GM21717 (cell line): ENCODE measurements around the gene NDUFA8.

ENCODE experiments used
- ATAC-seq: cut with Tn5 transposase; IDR thresholded peaks from one replicate; pipeline ENCODE4 v1.9.1; 2021; ENCODE audit warnings: mild to moderate bottlenecking, moderate library complexity; ENCODE audit not compliant: unreplicated experiment

The NDUFA8 gene

GRCh38 chr9:122159026-122159924 is at the start of gene NDUFA8, which contains the start of gene MORN5:
NDUFA8 (minus strand) TSS chr9:122159779; CDS start chr9:122159677, 102 bp downstream.
MORN5 (plus strand) TSS chr9:122159908; CDS start chr9:122159973, 65 bp downstream.
- peak; percentile 90 for ATAC-seq

GRCh38 chr9:122207096-122207495 is 47.5 kb upstream of the NDUFA8 start:
- no peak for ATAC-seq

- no peak for ATAC-seq
Measured at GRCh38 chr9:122206118-122207046, 46.8 kb upstream of the NDUFA8 start.

GRCh38 chr9:122205176-122205575 is 45.6 kb upstream of the NDUFA8 start:
- ATAC-seq, result no peak

GRCh38 chr9:122204491-122204890 is 44.9 kb upstream of the NDUFA8 start:
- ATAC-seq, result no peak

- ATAC-seq, result no peak
Measured at GRCh38 chr9:122204055-122204454, 44.5 kb upstream of the NDUFA8 start.

GRCh38 chr9:122202111-122202510 is 42.5 kb upstream of the NDUFA8 start:
- no peak for ATAC-seq

GRCh38 chr9:122201641-122202040 is 42.1 kb upstream of the NDUFA8 start:
- no peak for ATAC-seq

GRCh38 chr9:122200960-122201595 is 41.5 kb upstream of the NDUFA8 start:
- no peak for ATAC-seq

GRCh38 chr9:122197882-122198281 is 38.3 kb upstream of the NDUFA8 start:
- ATAC-seq, result no peak

- no peak for ATAC-seq
Measured at GRCh38 chr9:122197426-122197825, 37.8 kb upstream of the NDUFA8 start.

GRCh38 chr9:122195875-122196274 is 36.3 kb upstream of the NDUFA8 start:
- no peak for ATAC-seq

GRCh38 chr9:122193651-122194050 is 34.1 kb upstream of the NDUFA8 start:
- no peak for ATAC-seq

- ATAC-seq, result no peak
Measured at GRCh38 chr9:122192914-122193525, 33.4 kb upstream of the NDUFA8 start.

GRCh38 chr9:122192261-122192875 is 32.8 kb upstream of the NDUFA8 start:
- ATAC-seq, result no peak

- ATAC-seq, result no peak
Measured at GRCh38 chr9:122191584-122191983, 32.0 kb upstream of the NDUFA8 start.

GRCh38 chr9:122190597-122191381 is 31.2 kb upstream of the NDUFA8 start:
- no peak for ATAC-seq

GRCh38 chr9:122188369-122188768 is 28.8 kb upstream of the NDUFA8 start:
- no peak for ATAC-seq

- ATAC-seq, result no peak
Measured at GRCh38 chr9:122186777-122187470, 27.3 kb upstream of the NDUFA8 start.
